BE2C (cell line): ENCODE data around the gene SEMA3B.

Experiments used
- DNase-seq: peaks from one replicate; pipeline ENCODE4 v3.0.0-alpha.2; 2020
- H3K27me3 ChIP-seq: fragments of 250-450 bp; sonication (Bioruptor Pico); 2 replicates; pipeline ENCODE4 v1.5.1; 2020; ENCODE audit warnings: mild to moderate bottlenecking
- H3K36me3 ChIP-seq: fragments of 250-450 bp; sonication (Bioruptor Pico); 2 replicates; pipeline ENCODE4 v1.5.1; 2020; ENCODE audit warnings: mild to moderate bottlenecking
- H3K4me1 ChIP-seq: fragments of 250-450 bp; sonication (Bioruptor Pico); 2 replicates; pipeline ENCODE4 v1.5.1; 2020
- H3K4me3 ChIP-seq: 2 replicates; pipeline ENCODE4 v1.5.1; 2011; ENCODE audit warnings: low read depth, low read length
- H3K9me3 ChIP-seq: fragments of 250-450 bp; sonication (Bioruptor Pico); 2 replicates; pipeline ENCODE4 v1.5.1; 2020
- TF ChIP-seq, protein P1 (sequence below): IDR thresholded peaks from 2 replicates; pipeline ENCODE4 v1.5.1; 2012; ENCODE audit warnings: mild to moderate bottlenecking, low read depth, low read length

SEMA3B gene

DNA sequence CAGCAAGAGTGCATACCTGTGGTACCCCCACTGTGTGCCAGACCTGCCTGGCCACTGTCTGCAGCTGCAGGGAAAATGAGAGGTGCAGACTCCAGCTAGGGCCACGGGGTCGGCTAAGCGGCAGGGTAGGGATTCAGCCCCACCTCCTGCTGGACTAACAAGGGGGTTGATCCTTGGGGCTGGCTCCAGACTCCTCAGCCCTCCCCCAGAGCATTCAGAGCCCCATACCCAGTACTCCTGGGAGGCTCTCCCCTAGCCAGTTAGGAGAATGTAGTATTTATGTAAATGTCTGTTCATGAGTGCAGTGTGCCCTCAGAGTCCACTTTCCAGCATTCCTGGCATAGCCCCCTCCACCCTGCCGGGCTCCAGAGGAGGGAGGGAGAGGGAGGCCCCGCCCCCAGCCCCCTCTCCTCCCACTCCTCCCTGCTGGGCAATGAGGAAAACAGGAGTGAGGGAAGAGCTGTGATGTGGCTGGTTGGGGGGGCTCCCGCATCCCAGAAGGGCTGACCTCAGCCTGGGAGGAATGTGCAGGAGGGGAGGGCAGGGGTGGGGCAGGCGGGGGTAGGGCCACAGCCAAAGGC is 4.5 kb upstream of the SEMA3B start:
- TF ChIP-seq, protein P1, sequence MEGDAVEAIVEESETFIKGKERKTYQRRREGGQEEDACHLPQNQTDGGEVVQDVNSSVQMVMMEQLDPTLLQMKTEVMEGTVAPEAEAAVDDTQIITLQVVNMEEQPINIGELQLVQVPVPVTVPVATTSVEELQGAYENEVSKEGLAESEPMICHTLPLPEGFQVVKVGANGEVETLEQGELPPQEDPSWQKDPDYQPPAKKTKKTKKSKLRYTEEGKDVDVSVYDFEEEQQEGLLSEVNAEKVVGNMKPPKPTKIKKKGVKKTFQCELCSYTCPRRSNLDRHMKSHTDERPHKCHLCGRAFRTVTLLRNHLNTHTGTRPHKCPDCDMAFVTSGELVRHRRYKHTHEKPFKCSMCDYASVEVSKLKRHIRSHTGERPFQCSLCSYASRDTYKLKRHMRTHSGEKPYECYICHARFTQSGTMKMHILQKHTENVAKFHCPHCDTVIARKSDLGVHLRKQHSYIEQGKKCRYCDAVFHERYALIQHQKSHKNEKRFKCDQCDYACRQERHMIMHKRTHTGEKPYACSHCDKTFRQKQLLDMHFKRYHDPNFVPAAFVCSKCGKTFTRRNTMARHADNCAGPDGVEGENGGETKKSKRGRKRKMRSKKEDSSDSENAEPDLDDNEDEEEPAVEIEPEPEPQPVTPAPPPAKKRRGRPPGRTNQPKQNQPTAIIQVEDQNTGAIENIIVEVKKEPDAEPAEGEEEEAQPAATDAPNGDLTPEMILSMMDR, result no peak

GRCh38 chr3:50264964-50265485 is 3.9 kb upstream of the SEMA3B start:
- TF ChIP-seq, protein P1, result no peak
- no peak for DNase-seq
- H3K27me3 ChIP-seq, result no peaks in the 10 kb centered on the region
- H3K4me1 ChIP-seq, result no peaks in the 10 kb centered on the region
- no peak overlapping the region for H3K4me3 ChIP-seq
- no peaks in the 10 kb centered on the region for H3K36me3 ChIP-seq
- no peaks in the 10 kb centered on the region for H3K9me3 ChIP-seq

More for the DNA sequence above, 4.5 kb upstream of the SEMA3B start:
- Histone ChIP-seq H3K4me3 (no peak overlapping the region), H3K27me3 (no peaks in the 10 kb centered on the region), H3K36me3 (no peaks in the 10 kb centered on the region), H3K9me3 (no peaks in the 10 kb centered on the region), H3K4me1 (peaks cover 4% of the 10 kb centered on the region)
- DNase-seq, result peak; percentile 28

DNA sequence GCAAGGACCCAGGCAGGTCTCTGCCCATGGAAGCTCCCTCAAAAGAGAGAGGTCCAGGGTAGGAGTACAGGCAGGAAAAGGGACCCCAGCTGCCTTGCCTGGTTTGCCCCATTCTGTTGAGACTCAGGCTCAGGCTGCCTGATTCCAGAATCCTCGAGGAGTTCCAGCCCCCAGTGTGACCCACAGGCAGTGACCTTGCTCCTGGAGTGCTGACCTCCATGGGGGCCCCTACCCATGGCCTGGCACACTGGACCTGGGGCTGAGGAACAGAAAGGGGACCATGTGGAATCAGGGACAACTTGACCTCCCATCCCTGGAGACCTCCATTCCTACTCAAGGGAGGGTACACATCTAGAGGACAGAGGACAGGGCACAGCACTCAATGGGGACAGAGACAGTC is 3.4 kb upstream of the SEMA3B start:
- Histone ChIP-seq H3K27me3 (no peaks in the 10 kb centered on the region), H3K4me3 (no peak overlapping the region), H3K9me3 (no peaks in the 10 kb centered on the region), H3K36me3 (no peaks in the 10 kb centered on the region), H3K4me1 (no peaks in the 10 kb centered on the region)
- DNase-seq, result no peak
- TF ChIP-seq, protein P1, result no peak

DNA sequence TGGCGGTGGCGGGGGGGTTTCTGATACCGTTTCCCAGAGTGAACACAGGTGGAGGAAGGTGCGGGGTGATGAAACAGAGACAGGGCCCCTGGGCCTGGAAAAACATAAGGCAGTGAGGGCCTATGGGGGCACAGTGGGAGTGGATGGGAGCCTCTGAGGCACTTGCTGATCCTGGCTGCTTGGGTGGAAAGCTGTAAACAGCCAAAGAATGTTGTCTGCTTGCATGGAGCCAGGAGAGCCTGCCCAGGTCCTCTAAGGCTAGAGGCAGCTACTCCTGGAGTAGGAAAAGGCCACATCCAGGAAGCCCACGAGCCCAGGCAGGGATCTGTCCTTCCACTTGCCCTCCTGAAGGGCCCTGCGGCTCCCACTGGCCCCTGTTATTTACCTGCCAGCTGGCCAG is 2.9 kb upstream of the SEMA3B start:
- no peaks in the 10 kb centered on the region for H3K4me1 ChIP-seq
- no peaks in the 10 kb centered on the region for H3K9me3 ChIP-seq
- H3K4me3 ChIP-seq, result no peak overlapping the region
- DNase-seq, result no peak
- no peaks in the 10 kb centered on the region for H3K27me3 ChIP-seq
- H3K36me3 ChIP-seq, result no peaks in the 10 kb centered on the region
- TF ChIP-seq, protein P1, result no peak

GRCh38 chr3:50266836-50267235 is 2.1 kb upstream of the SEMA3B start:
- DNase-seq, result no peak
- Histone ChIP-seq H3K9me3 (no peaks in the 10 kb centered on the region), H3K36me3 (no peaks in the 10 kb centered on the region), H3K4me1 (no peaks in the 10 kb centered on the region), H3K4me3 (no peak overlapping the region), H3K27me3 (no peaks in the 10 kb centered on the region)
- TF ChIP-seq, protein P1, result no peak

GRCh38 chr3:50267280-50267913 is 1.6 kb upstream of the SEMA3B start:
- Histone ChIP-seq H3K9me3 (no peaks in the 10 kb centered on the region), H3K4me1 (no peaks in the 10 kb centered on the region), H3K27me3 (no peaks in the 10 kb centered on the region), H3K36me3 (no peaks in the 10 kb centered on the region), H3K4me3 (no peak overlapping the region)
- no peak for DNase-seq
- TF ChIP-seq, protein P1, result no peak
